Naive thymus-derived CD4-positive, alpha-beta T cell (primary cell): ENCODE measurements around the gene PIK3CG. TPM values are rescaled to one million over a fixed set of nuclear protein-coding genes. Genes with fewer than 3 reads are reported as not detected.

Source experiments
- ATAC-seq: fragments of 150-1000 bp; cut with Tn5 transposase; 2 replicates; pipeline ENCODE4 v1.10.0; 2021; ENCODE audit warnings: mild to moderate bottlenecking, moderate library complexity
- CTCF ChIA-PET: fragments of 350-600 bp; sonication (Branson Sonifier 250); formaldehyde crosslinking; loops from one replicate; lab custom pipeline; 2021; ENCODE audit warnings: antibody characterized with exemption; lab: Charles Lee
- POLR2A ChIA-PET: fragments of 350-600 bp; sonication (Branson Sonifier 250); formaldehyde crosslinking; loops from one replicate; lab custom pipeline; 2021; ENCODE audit warnings: antibody characterized with exemption, inconsistent platforms; lab: Charles Lee
- DNase-seq, 9 donors: peaks; one replicate each; pipeline versions ENCODE4 v3.0.0 to v3.0.0-alpha.2; 2020 to 2022; ENCODE audit warnings: mixed read lengths in 1 of 9
- H3K27ac ChIP-seq: one replicate; pipeline ENCODE4 v1.7.0; 2013; ENCODE audit warnings: mild to moderate bottlenecking, low read depth, low read length, moderate library complexity
- H3K27me3 ChIP-seq, 2 donors: one replicate each; pipeline ENCODE4 v1.7.0; 2013; ENCODE audit warnings: low read length in 2 of 2, mild to moderate bottlenecking in 2 of 2, moderate library complexity in 2 of 2; ENCODE audit not compliant: control insufficient read depth in 2 of 2, insufficient read depth in 2 of 2
- H3K36me3 ChIP-seq, 3 experiments: 1 replicate in 2 of 3; 2 replicates in 1 of 3; pipeline ENCODE4 v1.7.0; 2013; ENCODE audit warnings: low read length in 3 of 3, mild to moderate bottlenecking in 3 of 3, moderate library complexity in 1 of 3; ENCODE audit not compliant: insufficient read depth in 3 of 3, control insufficient read depth in 2 of 3
- H3K4me1 ChIP-seq, 2 donors: one replicate each; pipeline ENCODE4 v1.7.0; 2013; ENCODE audit warnings: low read length in 2 of 2, mild to moderate bottlenecking in 2 of 2, moderate library complexity in 1 of 2; ENCODE audit not compliant: control insufficient read depth in 2 of 2, insufficient read depth in 2 of 2
- H3K4me3 ChIP-seq: 2 replicates; pipeline ENCODE4 v1.7.0; 2013; ENCODE audit warnings: mild to moderate bottlenecking, low read length
- H3K9me3 ChIP-seq, 3 experiments: 1 replicate in 2 of 3; 2 replicates in 1 of 3; pipeline ENCODE4 v1.7.0; 2013; ENCODE audit warnings: low read length in 3 of 3; ENCODE audit not compliant: control insufficient read depth in 2 of 3
- H3K27ac Mint-ChIP-seq, 9 donors: one replicate each; pipeline ENCODE4 v1.8.0; 2020 to 2022; ENCODE audit warnings: mixed read lengths in 9 of 9, mild to moderate bottlenecking in 8 of 9, moderate library complexity in 5 of 9, inconsistent platforms in 2 of 9
- H3K27me3 Mint-ChIP-seq, 5 donors: one replicate each; pipeline ENCODE4 v1.8.0; 2021 to 2022; ENCODE audit warnings: mixed read lengths in 5 of 5, mild to moderate bottlenecking in 1 of 5
- H3K36me3 Mint-ChIP-seq, 5 donors: one replicate each; pipeline ENCODE4 v1.8.0; 2020 to 2022; ENCODE audit warnings: mixed read lengths in 5 of 5, mild to moderate bottlenecking in 3 of 5, inconsistent platforms in 1 of 5
- H3K4me1 Mint-ChIP-seq, 7 donors: one replicate each; pipeline ENCODE4 v1.8.0; 2020 to 2022; ENCODE audit warnings: mixed read lengths in 7 of 7, mild to moderate bottlenecking in 3 of 7, inconsistent platforms in 1 of 7
- H3K4me3 Mint-ChIP-seq, 10 donors: one replicate each; pipeline ENCODE4 v1.8.0; 2020 to 2022; ENCODE audit warnings: mild to moderate bottlenecking in 10 of 10, mixed read lengths in 10 of 10, moderate library complexity in 6 of 10, inconsistent platforms in 2 of 10
- H3K9me3 Mint-ChIP-seq, 11 donors: one replicate each; pipeline ENCODE4 v1.8.0; 2020 to 2022; ENCODE audit warnings: mixed read lengths in 11 of 11, mild to moderate bottlenecking in 4 of 11, inconsistent platforms in 1 of 11, moderate library complexity in 1 of 11
- intact Hi-C, 2 donors: fragments of 100-400 bp; cut with micrococcal nuclease; formaldehyde crosslinking; loops; one replicate each; pipeline ENCODE4 v1.15.1; 2023
- polyA plus RNA-seq, 2 donors: library from polyadenylated mRNA; unstranded; fragments of 300-500 nt; fragmentation: Illumina TruSeq; gene quantifications; one replicate each; pipeline ENCODE4 v1.2.3, GENCODE V29; 2021
- total RNA-seq, 6 experiments: library from RNA in 5 of 6; stranded (reverse) in 5 of 6; gene quantifications; 1 replicate in 5 of 6; 2 replicates in 1 of 6; pipeline ENCODE4 v1.2.3 and lab custom pipeline; 2021 to 2026

PIK3CG gene
- total and polyA plus RNA-seq, 7 experiments from 2014 or later = 15.3 to 54.9 (median 29.7) TPM

DNA sequence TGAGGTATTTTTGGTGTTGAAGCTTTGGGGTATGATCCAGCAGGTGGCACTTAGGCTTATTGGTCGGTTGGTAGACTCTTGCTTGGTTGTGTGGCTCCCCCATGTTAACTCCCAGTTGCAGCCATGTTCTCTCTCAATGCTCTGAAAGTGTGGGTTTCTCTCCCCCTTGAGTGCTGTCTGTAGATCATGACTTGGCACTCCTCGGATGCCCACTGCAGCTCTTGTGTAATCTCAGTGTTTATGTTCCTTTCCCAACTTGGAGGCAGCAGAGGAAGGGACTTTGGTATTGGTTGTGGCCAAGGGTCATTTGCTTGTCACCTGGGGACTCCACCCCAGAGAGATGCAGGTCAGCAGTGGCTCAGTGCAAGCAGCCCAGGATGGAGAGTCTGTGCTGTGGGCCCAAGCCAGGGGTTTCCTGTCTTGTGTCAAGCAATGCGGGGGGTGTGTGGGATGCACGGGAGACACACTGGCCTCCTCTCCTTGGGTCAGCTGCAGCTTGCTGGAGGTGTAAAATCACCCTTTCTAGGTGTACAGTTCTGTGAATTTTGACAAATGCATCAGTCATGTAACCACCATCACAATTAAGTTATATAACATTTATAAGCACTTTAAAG is 36.9 kb downstream of the PIK3CG start:
- ATAC-seq (no peak), DNase-seq (no peak)
- Mint-ChIP-seq H3K4me1 (peaks cover 10 to 53% (median 43%) of the 10 kb centered on the region in 7 donors), H3K9me3 (peaks cover 0 to 21% (median 5%) of the 10 kb centered on the region in 11 donors), H3K27ac (peak overlapping the region in 7 of 9 donors; percentile 1 to 83 (median 52)), H3K4me3 (peak overlapping the region in 2 of 10 donors; percentile 3 to 30), H3K36me3 (peaks cover 24 to 70% (median 67%) of the 10 kb centered on the region in 5 donors), H3K27me3 (no peaks in the 10 kb centered on the region)
- Histone ChIP-seq H3K36me3 (peaks cover 0 to 11% (median 0%) of the 10 kb centered on the region in 3 experiments), H3K4me3 (no peak overlapping the region), H3K4me1 (peaks cover 4 to 5% of the 10 kb centered on the region in 2 donors), H3K27ac (no peak overlapping the region), H3K27me3 (no peaks in the 10 kb centered on the region), H3K9me3 (no peaks in the 10 kb centered on the region)
- ChIA-PET POLR2A (interaction anchor here (0.6 kb wide), 1 partner anchor 33 kb away, joined by 3 read pairs; no protein-coding TSS in a partner anchor), CTCF (no interaction called here)
- intact Hi-C loops = no loop called here

DNA sequence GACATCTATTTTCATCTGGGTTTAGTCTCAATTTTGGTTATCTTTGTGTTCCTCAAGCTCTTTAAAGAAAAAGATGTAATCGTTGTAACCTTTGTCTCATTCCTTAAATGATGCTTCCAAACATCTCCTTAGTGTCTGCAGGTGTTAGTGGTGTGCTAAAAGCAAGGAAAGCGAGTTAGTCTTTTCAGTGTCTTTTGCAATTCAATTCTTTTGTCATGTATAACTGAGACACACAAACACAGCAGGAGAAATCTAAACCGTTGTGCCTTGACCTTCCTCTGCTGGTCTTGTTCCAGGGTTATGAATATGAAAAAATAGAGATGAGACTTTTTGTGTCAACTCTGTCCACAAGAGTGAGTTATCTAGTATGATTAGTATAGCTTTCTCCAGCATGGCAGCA is 40.7 kb downstream of the PIK3CG start:
- Mint-ChIP-seq H3K36me3 (peaks cover 11 to 44% (median 37%) of the 10 kb centered on the region in 5 donors), H3K27me3 (no peaks in the 10 kb centered on the region), H3K4me1 (peaks cover 0 to 20% (median 15%) of the 10 kb centered on the region in 7 donors), H3K27ac (peak overlapping the region in 5 of 9 donors; percentile 6 to 32 (median 16)), H3K9me3 (no peaks in the 10 kb centered on the region), H3K4me3 (no peak overlapping the region)
- H3K27ac ChIP-seq = no peak overlapping the region
- intact Hi-C loops = no loop called here
- peaks cover 0 to 7% (median 0%) of the 10 kb centered on the region in 3 experiments for H3K36me3 ChIP-seq
- ChIA-PET POLR2A (interaction anchor here (0.9 kb wide), 1 partner anchor 42 kb away, joined by 3 read pairs; no protein-coding TSS in a partner anchor), CTCF (interaction anchor here (0.5 to 0.6 kb wide), 2 partner anchors 657 to 1417 kb away, joined by 3 to 5 read pairs; no protein-coding TSS in a partner anchor)
- no peaks in the 10 kb centered on the region for H3K27me3 ChIP-seq
- H3K4me1 ChIP-seq = no peaks in the 10 kb centered on the region
- ATAC-seq = no peak
- no peaks in the 10 kb centered on the region for H3K9me3 ChIP-seq
- no peak overlapping the region for H3K4me3 ChIP-seq
- DNase-seq = no peak

DNA sequence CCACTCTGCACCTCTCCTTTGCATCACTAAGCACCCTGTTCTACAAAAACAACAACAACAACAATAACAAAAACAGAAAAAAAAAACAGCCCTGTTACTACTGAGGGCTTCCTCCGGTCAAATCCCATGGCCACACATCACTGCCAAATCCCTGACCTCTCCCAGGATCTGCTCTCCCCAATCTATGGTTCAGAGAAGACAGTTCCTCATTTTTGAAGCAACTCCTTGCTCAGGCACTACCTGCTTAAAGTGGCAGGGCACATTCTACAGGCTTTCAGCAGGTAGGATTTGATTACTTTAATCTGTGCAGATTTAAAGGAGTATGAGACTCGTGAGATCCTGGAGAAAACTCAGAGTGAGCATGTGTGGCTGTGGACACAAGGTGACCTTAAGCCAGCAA is 46.9 kb downstream of the PIK3CG start:
- ATAC-seq (no peak), DNase-seq (no peak)
- no peaks in the 10 kb centered on the region for H3K9me3 ChIP-seq
- H3K4me1 Mint-ChIP-seq = no peaks in the 10 kb centered on the region
- ChIA-PET POLR2A (no interaction called here), CTCF (no interaction called here)
- no peak overlapping the region for H3K4me3 ChIP-seq
- no peaks in the 10 kb centered on the region for H3K27me3 Mint-ChIP-seq
- H3K36me3 Mint-ChIP-seq = peaks cover 9 to 46% (median 24%) of the 10 kb centered on the region in 5 donors
- no peaks in the 10 kb centered on the region for H3K36me3 ChIP-seq
- no peaks in the 10 kb centered on the region for H3K4me1 ChIP-seq
- H3K27ac Mint-ChIP-seq = peak overlapping the region in 1 of 9 donors; percentile 17
- H3K9me3 Mint-ChIP-seq = peaks cover 0 to 6% (median 0%) of the 10 kb centered on the region in 11 donors
- H3K4me3 Mint-ChIP-seq = no peak overlapping the region
- H3K27me3 ChIP-seq = no peaks in the 10 kb centered on the region
- no peak overlapping the region for H3K27ac ChIP-seq
- intact Hi-C loops = no loop called here

DNA sequence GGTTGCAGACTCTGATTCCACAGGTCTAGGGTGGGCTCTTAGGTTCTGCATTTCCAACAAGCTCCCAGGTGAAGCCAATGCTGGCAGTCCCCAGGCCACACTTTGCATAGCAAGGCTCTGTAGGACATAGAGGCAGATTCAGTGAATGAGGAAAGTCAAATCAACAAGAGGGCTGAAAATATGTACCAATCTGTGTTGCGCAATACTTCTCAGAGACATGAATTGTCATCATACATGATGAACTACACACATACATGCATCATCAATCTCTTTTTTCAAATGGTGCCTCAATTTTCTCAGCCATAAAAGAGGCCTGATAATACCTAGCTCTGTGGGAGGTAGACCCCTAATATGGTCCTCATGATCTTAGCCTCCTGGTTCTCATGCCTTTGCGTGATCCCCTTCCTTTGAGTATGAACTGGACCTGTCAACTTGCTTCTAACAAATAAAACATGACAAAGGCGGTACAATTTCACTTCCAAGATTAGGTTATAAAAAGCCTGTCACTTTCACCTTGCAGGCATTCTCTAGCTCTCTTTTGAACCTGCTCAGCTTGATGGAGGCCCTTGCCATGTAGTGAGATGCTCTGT is 49.0 kb downstream of the PIK3CG start:
- DNase-seq (no peak), ATAC-seq (no peak)
- Mint-ChIP-seq H3K36me3 (peaks cover 2 to 39% (median 21%) of the 10 kb centered on the region in 5 donors), H3K4me1 (no peaks in the 10 kb centered on the region), H3K4me3 (no peak overlapping the region), H3K27ac (no peak overlapping the region), H3K9me3 (peaks cover 0 to 17% (median 3%) of the 10 kb centered on the region in 11 donors), H3K27me3 (no peaks in the 10 kb centered on the region)
- Histone ChIP-seq H3K9me3 (peaks cover 0 to 2% (median 0%) of the 10 kb centered on the region in 3 experiments), H3K27me3 (no peaks in the 10 kb centered on the region), H3K27ac (no peak overlapping the region), H3K4me3 (no peak overlapping the region), H3K4me1 (no peaks in the 10 kb centered on the region), H3K36me3 (no peaks in the 10 kb centered on the region)
- ChIA-PET CTCF (no interaction called here), POLR2A (no interaction called here)
- intact Hi-C loops = no loop called here

DNA sequence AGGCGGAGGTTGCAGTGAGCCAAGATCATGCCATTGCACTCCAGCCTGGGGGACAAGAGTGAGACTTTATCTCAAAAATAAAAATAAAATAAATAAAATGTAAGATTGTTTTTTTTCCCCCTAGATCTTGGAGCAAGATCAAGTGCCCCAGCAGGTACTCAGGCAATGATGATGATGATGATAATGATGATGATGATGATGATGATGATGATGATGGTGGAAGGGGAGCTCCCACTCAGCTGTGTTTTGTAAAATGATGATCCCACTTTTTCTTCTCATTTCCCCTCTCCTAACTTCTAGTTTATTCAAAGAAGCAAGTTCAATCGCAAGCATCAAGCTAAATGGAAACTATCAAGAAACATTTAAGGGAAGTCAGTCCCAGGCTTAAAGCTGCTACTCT is 50.3 kb downstream of the PIK3CG start:
- Histone ChIP-seq H3K36me3 (no peaks in the 10 kb centered on the region), H3K4me1 (no peaks in the 10 kb centered on the region), H3K4me3 (no peak overlapping the region), H3K27ac (no peak overlapping the region), H3K27me3 (no peaks in the 10 kb centered on the region), H3K9me3 (peaks cover 0 to 5% (median 0%) of the 10 kb centered on the region in 3 experiments)
- intact Hi-C loops = no loop called here
- DNase-seq (no peak), ATAC-seq (no peak)
- Mint-ChIP-seq H3K4me3 (no peak overlapping the region), H3K27me3 (peaks cover 0 to 5% (median 0%) of the 10 kb centered on the region in 5 donors), H3K27ac (no peak overlapping the region), H3K4me1 (no peaks in the 10 kb centered on the region), H3K36me3 (peaks cover 0 to 45% (median 21%) of the 10 kb centered on the region in 5 donors), H3K9me3 (peaks cover 0 to 28% (median 10%) of the 10 kb centered on the region in 11 donors)
- POLR2A ChIA-PET = no interaction called here
- CTCF ChIA-PET = no interaction called here

DNA sequence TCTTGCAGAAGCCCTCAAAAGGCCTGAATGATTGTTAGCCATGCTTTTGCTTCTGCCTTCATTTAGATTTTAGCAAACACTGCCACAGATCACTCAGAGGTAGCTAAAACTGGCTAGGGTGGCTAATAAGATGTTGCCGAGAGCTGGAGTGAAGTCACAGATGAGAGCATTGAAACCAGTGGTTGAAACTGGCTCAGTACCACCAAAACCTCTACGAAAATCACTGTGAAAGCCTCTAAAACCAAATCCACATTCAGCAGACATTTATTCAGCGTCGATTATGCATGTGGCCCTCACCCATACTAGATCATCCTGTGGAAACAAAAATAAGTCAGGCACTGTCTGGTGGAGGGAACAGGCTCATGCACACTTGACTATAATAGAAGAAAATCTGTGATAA is 50.8 kb downstream of the PIK3CG start:
- Histone ChIP-seq H3K27me3 (no peaks in the 10 kb centered on the region), H3K9me3 (peaks cover 0 to 5% (median 0%) of the 10 kb centered on the region in 3 experiments), H3K4me3 (no peak overlapping the region), H3K4me1 (no peaks in the 10 kb centered on the region), H3K27ac (no peak overlapping the region), H3K36me3 (no peaks in the 10 kb centered on the region)
- intact Hi-C loops = no loop called here
- ATAC-seq (no peak), DNase-seq (no peak)
- Mint-ChIP-seq H3K27ac (no peak overlapping the region), H3K4me1 (no peaks in the 10 kb centered on the region), H3K9me3 (peaks cover 0 to 33% (median 11%) of the 10 kb centered on the region in 11 donors), H3K36me3 (peaks cover 0 to 45% (median 21%) of the 10 kb centered on the region in 5 donors), H3K27me3 (peaks cover 0 to 5% (median 0%) of the 10 kb centered on the region in 5 donors), H3K4me3 (no peak overlapping the region)
- ChIA-PET POLR2A (no interaction called here), CTCF (interaction anchor here (0.5 kb wide), 1 partner anchor 28 kb away, joined by 4 read pairs; no protein-coding TSS in a partner anchor)
